Activated CD4-positive, alpha-beta T cell treated with anti-CD3 and anti-CD28 coated beads for 24 hours (primary cell): ENCODE measurements around the gene UTF1.
"Not testable (repeated sequence)": the region's sequence is repeated elsewhere in the genome, so short reads cannot be mapped to it uniquely, and the experiment has no call there.

ENCODE experiments used
- DNase-seq, 2 donors: peaks; one replicate each; pipeline ENCODE4 v3.0.0-alpha.2; 2020; ENCODE audit warnings: low read depth in 2 of 2

Gene UTF1

DNA sequence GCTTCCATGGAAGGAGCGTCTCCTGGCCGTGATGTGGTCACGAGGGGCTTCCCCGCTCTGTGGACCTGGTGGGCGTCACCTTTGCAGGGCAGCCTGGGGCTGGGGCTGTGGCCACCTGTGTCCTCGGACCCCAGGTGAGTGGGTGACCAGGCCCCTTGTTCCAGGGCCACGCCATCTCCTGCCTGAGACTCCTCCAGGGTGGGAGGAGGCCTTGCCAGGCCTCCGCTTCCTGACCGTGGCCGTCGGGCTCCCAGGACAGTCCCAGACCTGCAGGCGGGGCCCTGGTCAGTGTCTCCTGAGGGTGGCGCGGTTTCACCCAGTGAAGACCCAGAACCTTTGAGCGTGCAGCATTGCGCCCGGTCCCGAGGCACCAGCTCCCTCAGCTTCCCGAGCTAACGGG is 20.4 kb upstream of the UTF1 start:
- DNase-seq, result no peak

GRCh38 chr10:133210398-133211140 is 19.4 kb upstream of the UTF1 start:
- DNase-seq, result no peak

DNA sequence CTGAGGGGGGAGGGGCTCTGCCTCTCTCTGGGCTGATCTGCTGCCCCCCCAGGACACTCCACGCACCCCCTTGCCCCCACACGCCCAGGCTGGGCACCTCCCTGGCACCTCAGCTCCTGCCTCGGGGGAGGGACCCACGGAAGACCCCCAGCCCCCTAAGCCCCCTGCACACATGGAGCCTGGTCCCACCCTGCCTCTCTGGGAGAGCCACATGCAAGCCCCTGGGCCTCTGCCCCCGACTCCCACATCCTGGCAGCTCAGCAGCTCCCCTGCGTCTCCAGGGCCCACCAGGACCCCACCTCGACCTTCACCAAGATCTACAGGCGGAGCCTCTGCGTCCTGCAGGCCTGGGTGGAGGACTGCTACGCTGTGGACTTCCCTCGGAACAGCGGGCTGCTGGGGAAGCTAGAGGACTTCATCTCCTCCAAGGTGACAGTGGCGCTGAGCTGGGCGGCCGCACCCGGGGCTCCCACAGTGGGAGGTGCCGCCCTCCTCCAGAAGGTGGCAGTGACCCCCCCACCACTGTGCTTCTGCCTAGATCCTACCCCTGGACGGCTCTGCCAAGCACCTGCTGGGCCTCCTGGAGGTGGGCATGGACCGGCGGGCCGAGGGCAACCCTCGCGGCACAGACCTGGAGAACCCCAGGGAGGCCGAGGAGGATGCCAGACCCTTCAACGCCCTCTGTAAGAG is 18.7 kb upstream of the UTF1 start:
- no peak for DNase-seq

DNA sequence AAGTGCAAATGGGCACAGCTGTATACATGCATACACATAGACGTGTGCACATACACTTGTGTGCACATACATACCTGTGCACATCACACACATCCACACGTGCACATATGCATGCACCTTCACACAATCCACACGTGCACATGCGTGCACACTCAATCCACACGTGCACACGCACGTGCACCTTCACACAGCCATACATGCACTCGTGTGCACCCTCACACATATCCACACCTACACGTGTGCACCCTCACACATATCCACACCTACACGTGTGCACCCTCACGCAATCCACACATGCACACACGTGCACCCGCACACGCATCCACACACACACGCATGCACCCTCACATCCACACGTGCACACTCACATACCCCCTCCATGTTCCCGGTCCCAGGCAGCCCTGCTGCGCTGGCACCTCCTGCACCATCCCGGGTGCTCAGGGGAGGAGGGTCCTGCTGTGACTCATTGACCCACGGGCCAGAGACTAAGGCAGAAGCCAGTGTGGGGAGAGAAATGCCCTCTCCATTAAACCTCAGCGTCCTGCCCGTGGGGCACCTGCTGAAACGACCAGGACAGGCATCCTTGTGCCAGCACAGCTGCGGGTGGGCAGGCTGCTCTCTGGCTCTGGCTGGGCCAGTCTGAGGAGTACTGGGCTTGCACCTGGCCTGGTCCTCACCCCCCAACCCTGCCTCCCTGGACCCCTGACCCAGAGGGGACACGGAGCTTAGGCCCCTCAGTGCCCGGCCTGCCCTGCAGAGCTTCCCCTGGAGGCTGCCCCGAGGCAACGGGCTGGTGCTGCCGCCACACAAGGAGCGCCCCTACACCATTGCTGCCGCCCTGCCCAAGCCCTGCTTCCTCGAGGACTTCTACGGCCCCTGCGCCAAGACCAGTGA is 17.8 kb upstream of the UTF1 start:
- DNase-seq, result no peak

DNA sequence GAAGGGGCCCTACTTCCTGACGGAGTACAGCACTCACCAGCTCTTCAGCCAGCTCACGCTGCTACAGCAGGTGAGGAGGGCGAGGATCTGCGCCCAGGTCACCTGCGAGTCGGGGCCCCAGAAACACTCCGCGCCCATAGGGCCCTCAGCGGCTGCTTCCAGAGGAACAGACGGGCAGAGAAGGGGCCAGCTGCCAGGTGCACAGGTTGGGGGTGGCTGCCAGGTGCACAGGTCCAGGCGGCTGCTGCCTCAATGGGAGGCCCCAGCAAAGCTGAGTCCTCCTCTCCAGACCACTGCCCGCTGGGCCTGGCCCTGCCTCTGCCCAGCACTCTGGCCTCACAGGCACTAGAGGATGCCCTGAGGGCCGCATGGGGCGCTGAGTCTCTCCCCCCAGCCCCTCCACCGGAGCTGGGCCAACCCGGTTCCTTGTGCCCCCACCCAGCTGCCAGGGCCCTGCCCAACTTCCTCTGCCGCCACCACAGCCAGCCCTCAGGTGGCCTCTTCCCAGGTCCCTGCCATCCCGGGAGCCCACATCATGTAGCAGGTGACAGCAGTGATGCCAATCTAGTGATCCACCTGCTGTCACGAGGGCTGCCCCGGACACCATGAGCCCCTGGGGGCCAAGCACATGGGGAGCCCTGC is 17.0 kb upstream of the UTF1 start:
- no peak for DNase-seq

GRCh38 chr10:133213641-133214467 is 16.2 kb upstream of the UTF1 start:
- DNase-seq, result no peak

- DNase-seq, result no peak
Measured at GRCh38 chr10:133214468-133215410, 15.3 kb upstream of the UTF1 start.

- DNase-seq, result no peak
Measured at GRCh38 chr10:133215586-133215985, 14.4 kb upstream of the UTF1 start.

GRCh38 chr10:133216776-133217175 is 13.2 kb upstream of the UTF1 start:
- DNase-seq, result no peak

DNA sequence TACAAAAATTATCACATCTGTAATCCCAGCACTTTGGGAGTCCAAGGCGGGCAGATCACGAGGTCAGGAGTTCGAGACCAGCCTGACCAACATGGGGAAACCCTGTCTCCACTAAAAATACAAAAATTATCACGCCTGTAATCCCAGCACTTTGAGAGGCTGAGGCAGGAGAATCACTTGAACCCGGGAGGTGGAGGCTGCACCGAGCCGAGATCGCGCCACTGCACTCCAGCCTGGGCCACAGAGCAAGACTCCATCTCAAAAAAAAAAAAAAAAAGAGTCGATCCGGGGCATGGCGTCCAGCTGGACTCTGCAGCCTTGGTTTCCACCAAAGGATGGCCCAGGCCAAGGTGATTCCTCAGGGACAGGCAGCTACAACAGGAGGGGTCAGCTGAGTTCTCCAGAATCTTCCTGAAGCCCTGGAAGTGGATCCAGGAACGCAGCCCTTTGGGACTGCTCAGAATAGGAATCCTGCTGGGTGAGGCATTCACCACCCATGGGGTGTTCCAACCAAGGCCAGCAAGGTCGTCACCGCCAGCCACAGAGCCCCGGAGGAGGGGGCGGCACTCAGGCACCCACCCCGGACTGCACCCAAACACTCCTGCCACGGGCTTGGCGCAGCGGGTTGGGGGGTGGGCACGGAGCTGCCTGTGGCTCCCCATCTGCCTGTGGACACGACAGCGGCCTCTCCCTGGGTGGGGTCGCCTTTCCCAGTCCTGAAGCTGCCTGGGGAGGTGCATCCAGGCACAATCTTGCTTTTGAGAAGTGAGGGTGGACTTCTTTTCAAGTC is 12.0 kb upstream of the UTF1 start:
- no peak for DNase-seq

- no peak for DNase-seq
Measured at GRCh38 chr10:133218891-133219290, 11.1 kb upstream of the UTF1 start.

GRCh38 chr10:133219782-133220181 is 10.2 kb upstream of the UTF1 start:
- no peak for DNase-seq

DNA sequence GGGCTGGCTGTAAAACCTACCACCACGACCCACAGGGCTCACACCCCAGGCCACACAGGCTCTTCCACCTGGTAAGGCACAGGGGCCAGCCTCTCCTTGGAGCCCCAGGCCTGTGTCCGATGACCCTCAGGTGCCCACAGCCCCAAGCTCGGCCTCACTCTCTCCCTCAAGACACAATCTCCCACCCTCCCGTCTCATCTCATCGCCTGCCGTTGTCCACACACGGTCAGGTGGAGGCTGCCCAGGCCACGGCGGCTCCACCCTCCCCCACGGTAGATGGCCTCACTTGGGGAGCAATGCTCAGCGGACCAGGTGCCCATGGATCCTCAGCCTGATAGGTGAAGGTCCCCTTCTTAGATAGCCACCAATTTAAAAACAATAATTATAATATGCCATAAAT is 8.7 kb upstream of the UTF1 start:
- no peak for DNase-seq

GRCh38 chr10:133221756-133222155 is 8.3 kb upstream of the UTF1 start:
- DNase-seq, result not testable (repeated sequence)

- no peak for DNase-seq
Measured at GRCh38 chr10:133224076-133224475, 5.9 kb upstream of the UTF1 start.

GRCh38 chr10:133224756-133225372 is 5.2 kb upstream of the UTF1 start:
- DNase-seq, result no peak

DNA sequence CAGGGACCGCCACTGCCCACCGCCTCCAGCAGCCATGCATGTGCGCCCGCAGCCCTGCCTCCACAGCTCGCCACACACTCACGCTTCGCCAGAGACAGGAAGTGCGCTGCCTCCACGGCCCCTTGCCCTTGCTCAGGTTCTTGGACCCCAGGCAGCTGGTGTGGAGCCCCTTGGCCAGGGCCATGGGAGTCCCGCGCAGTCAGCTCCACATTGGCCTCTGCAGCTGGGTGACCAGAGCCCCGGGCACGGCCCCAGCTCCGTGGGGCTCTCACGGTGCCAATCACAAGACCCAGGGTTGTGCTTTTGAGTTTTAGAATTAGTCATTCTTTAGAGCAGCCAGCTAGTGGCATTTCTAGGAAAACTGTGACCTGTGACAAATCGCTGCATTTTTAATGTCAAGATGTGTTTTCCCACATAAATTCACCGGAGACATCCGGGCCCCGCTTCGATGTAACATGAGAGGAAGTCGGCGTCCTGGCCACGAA is 4.3 kb upstream of the UTF1 start:
- DNase-seq, result no peak

DNA sequence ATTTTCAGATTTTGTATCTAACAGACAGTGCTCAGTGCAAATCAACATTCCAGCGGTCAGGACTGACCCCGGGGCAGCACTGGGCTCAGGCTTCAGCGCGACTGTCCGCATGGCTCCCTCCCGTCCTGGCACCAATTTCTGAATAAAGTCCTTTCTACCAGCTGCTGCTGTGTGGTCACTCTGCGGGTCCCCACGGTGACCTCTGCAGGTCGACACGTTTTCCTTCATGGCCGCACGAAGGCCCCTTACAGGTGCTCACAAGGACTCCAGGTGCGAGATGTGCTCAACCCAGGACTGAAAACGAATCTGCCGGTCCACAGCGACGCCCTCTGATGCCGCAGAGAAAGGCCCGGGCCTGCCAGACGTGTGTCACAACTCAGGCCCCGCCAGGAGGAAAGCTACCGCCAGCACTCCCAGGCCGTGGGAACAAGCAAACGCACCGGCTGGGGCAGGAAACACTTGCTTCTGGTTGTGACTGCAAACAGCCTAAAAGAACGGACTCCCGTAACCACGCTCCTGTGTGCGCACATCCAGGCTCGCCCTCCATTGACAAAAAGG is 3.7 kb upstream of the UTF1 start:
- no peak for DNase-seq
